K562 (cell line): Measurements from ENCODE around the gene ARHGAP42. TPM values are rescaled to one million over a fixed set of nuclear protein-coding genes. Genes with fewer than 3 reads are reported as not detected.

ENCODE experiments used
- ATAC-seq: fragments of 200-7000 bp; cut with Tn5 transposase; 3 replicates; pipeline ENCODE4 v1.9.1; 2020; ENCODE audit warnings: moderate library complexity
- BruUV-seq: library from RNA; stranded (reverse); fragments of 400-500 nt; replicated peaks from 2 replicates; lab custom pipeline; 2021; lab: Mats Ljungman, UMichigan
- CTCF ChIA-PET: fragments of 300-600 bp; formaldehyde crosslinking; extraction: SDS; loops from one replicate; lab custom pipeline; 2021; ENCODE audit warnings: low intra/inter-chr PET ratio; lab: Yijun Ruan, JAX
- POLR2A ChIA-PET: fragments of 300-600, 350-650 bp; sonication (Branson Sonifier 250); formaldehyde crosslinking; extraction: SDS; loops from one replicate; lab custom pipeline; 2021; ENCODE audit warnings: antibody characterized with exemption, inconsistent platforms; lab: Yijun Ruan, JAX
- DNase-seq, 4 experiments: peaks; one replicate each; pipeline versions ENCODE4 v3.0.0 to v3.0.0-alpha.2; 2011 to 2018; ENCODE audit warnings: low spot score in 3 of 4, mixed read lengths in 3 of 4; ENCODE audit errors: extremely low read depth in 1 of 4
- FAIRE-seq: peaks from 2 replicates; lab custom pipeline; 2011; peaks lifted over from hg19 to GRCh38; lab: Jason Lieb, UNC
- H2AFZ ChIP-seq: 2 replicates; pipeline ENCODE4 v1.6.0; 2011; ENCODE audit warnings: low read depth, low read length, control low read depth, inconsistent platforms
- H3K27ac ChIP-seq: fragments of 200-600 bp; 3 replicates; pipeline ENCODE4 v1.8.0; 2011; ENCODE audit warnings: low read depth, mild to moderate bottlenecking, control low read depth, inconsistent platforms, low read length, moderate library complexity, mixed read lengths; ENCODE audit errors: extremely low read depth
- H3K27me3 ChIP-seq, 2 experiments: fragments of 300-600 bp in 1 of 2; 2 replicates in 1 of 2; 3 replicates in 1 of 2; pipeline versions ENCODE4 v1.6.0 to v1.8.0; 2011; ENCODE audit warnings: inconsistent platforms in 2 of 2, low read length in 2 of 2, mild to moderate bottlenecking in 1 of 2, mixed read lengths in 1 of 2, moderate library complexity in 1 of 2; ENCODE audit not compliant: control insufficient read depth in 2 of 2, insufficient read depth in 2 of 2
- H3K36me3 ChIP-seq: fragments of 300-600 bp; 3 replicates; pipeline ENCODE4 v1.8.0; 2011; ENCODE audit warnings: mild to moderate bottlenecking, low read length, inconsistent platforms; ENCODE audit not compliant: control insufficient read depth, insufficient read depth
- H3K4me1 ChIP-seq, 2 experiments: fragments of 200-600 bp in 1 of 2; replicated peaks in 1 of 2; 2 replicates in 1 of 2; 3 replicates in 1 of 2; pipeline versions ENCODE4 v1.5.1 to v1.8.0; 2011; ENCODE audit warnings: inconsistent platforms in 2 of 2, low read length in 2 of 2, mild to moderate bottlenecking in 1 of 2, mixed read lengths in 1 of 2, moderate library complexity in 1 of 2; ENCODE audit not compliant: control insufficient read depth in 2 of 2, insufficient read depth in 2 of 2
- H3K4me2 ChIP-seq: 2 replicates; pipeline ENCODE4 v1.6.1; 2011; ENCODE audit warnings: low read length, control low read depth, inconsistent platforms, mixed read lengths; ENCODE audit not compliant: insufficient read depth
- H3K4me3 ChIP-seq: fragments of 200-600 bp; sonication (generic), shearing (Covaris generic); 2 replicates; pipeline ENCODE4 v1.5.1; 2016; ENCODE audit warnings: control low read depth, inconsistent platforms
- H3K79me2 ChIP-seq: fragments of 200-600 bp; 3 replicates; pipeline ENCODE4 v1.8.0; 2011; ENCODE audit warnings: low read length, inconsistent platforms; ENCODE audit not compliant: control insufficient read depth, insufficient read depth
- H3K9ac ChIP-seq, 2 experiments: 2 replicates each; pipeline versions ENCODE4 v1.6.0 to v1.6.1; 2011; ENCODE audit warnings: low read depth in 2 of 2, low read length in 2 of 2, control low read depth in 1 of 2, inconsistent platforms in 1 of 2, mild to moderate bottlenecking in 1 of 2, mixed read lengths in 1 of 2; ENCODE audit not compliant: insufficient read depth in 1 of 2
- H3K9me1 ChIP-seq: one replicate; pipeline ENCODE4 v1.6.0; 2011; ENCODE audit warnings: inconsistent platforms, mild to moderate bottlenecking, low read length, moderate library complexity; ENCODE audit not compliant: control insufficient read depth, insufficient read depth
- H3K9me3 ChIP-seq: replicated peaks from 2 replicates; pipeline ENCODE4 v1.5.1; 2011; ENCODE audit warnings: low read depth, low read length, inconsistent platforms; ENCODE audit not compliant: control insufficient read depth, insufficient read depth
- H4K20me1 ChIP-seq: replicated peaks from 2 replicates; pipeline ENCODE4 v1.6.1; 2011; ENCODE audit warnings: low read length, inconsistent platforms, mixed read lengths; ENCODE audit not compliant: control insufficient read depth, insufficient read depth
- BCOR ChIP-seq: fragments of 450-650 bp; IDR thresholded peaks from 2 replicates; pipeline ENCODE4 v1.6.1; 2016
- ELK1 ChIP-seq: sonication (generic); formaldehyde crosslinking; IDR thresholded peaks from 2 replicates; pipeline ENCODE4 v1.8.1; 2022; ENCODE audit warnings: missing genetic modification reagents
- IRF1 ChIP-seq: sonication (generic); formaldehyde crosslinking; IDR thresholded peaks from 2 replicates; pipeline ENCODE4 v1.8.0; 2022; ENCODE audit warnings: missing genetic modification reagents, mild to moderate bottlenecking, borderline replicate concordance
- SMAD3 ChIP-seq: fragments of 450-650 bp; formaldehyde crosslinking; conservative IDR thresholded peaks from 2 replicates; pipeline ENCODE4 v1.4.0; 2020; ENCODE audit warnings: mild to moderate bottlenecking
- SPI1 ChIP-seq: IDR thresholded peaks from 2 replicates; pipeline ENCODE4 v1.6.1; 2011; ENCODE audit warnings: low read depth, low read length, control low read depth, borderline replicate concordance
- ZFP1 ChIP-seq: fragments of 450-650 bp; formaldehyde crosslinking; IDR thresholded peaks from 2 replicates; pipeline ENCODE4 v1.4.0; 2020; ENCODE audit warnings: mild to moderate bottlenecking, mixed read lengths
- ZNF282 ChIP-seq: sonication (generic); formaldehyde crosslinking; IDR thresholded peaks from 2 replicates; pipeline ENCODE4 v1.8.1; 2023; ENCODE audit warnings: missing genetic modification reagents
- ZNF639 ChIP-seq, 2 experiments: fragments of 200-800 bp in 1 of 2; sonication (Bioruptor generic) in 1 of 2; sonication (generic) in 1 of 2; formaldehyde crosslinking in 1 of 2; IDR thresholded peaks in 1 of 2; conservative IDR thresholded peaks in 1 of 2; 2 replicates each; pipeline versions ENCODE4 v1.5.0 to v1.6.1; 2016 to 2020; ENCODE audit warnings: missing compliant biosample characterization in 1 of 2, missing genetic modification characterization in 1 of 2, missing genetic modification reagents in 1 of 2
- WGBS: fragments of 100-300 bp; shearing (Covaris generic); methylation state at CpG from one replicate; pipeline ENCODE4 v1.1.6; 2016; ENCODE audit warnings: low coverage, mixed read lengths; ENCODE audit not compliant: insufficient coverage; ENCODE audit errors: missing lambda C conversion rate; 5-methylcytosine and 5-hydroxymethylcytosine counted together
- in situ Hi-C: fragments of 300-500 bp; cut with MboI; formaldehyde crosslinking; loops from 4 replicates; pipeline ENCODE4 v1.15.0; 2018; ENCODE audit warnings: inconsistent platforms, mixed read lengths
- intact Hi-C: fragments of 100-400 bp; cut with micrococcal nuclease; formaldehyde crosslinking; loops from 2 replicates; pipeline ENCODE4 v1.14.2; 2022
- polyA plus RNA-seq, 8 experiments: library from polyadenylated mRNA; depleted of rRNA in 4 of 8; stranded (reverse) in 5 of 8; unstranded in 3 of 8; fragments of >200 nt; fragmentation: Nextera tagmentation in 2 of 8; fragmentation: Illumina TruSeq in 1 of 8; extraction: Ambion mirVana in 2 of 8; extraction: Trizol in 1 of 8; gene quantifications; 2 replicates each; pipeline versions ENCODE4 v1.2.1 to v1.2.3, GENCODE V29; 2011 to 2014; ENCODE audit warnings: inconsistent platforms in 1 of 8, missing spikeins in 1 of 8
- total RNA-seq, 7 experiments: library from RNA; depleted of rRNA in 6 of 7; stranded (reverse); fragments of >200 nt in 6 of 7; fragmentation: Illumina TruSeq in 2 of 7; extraction: Trizol in 2 of 7; gene quantifications; 2 replicates each; pipeline versions ENCODE4 v1.2.1 to v1.2.3, GENCODE V29; 2011 to 2021; ENCODE audit warnings: low replicate concordance in 1 of 7
- TF ChIP-seq, protein P1 (sequence below), 2 experiments: fragments of 450-650 bp; IDR thresholded peaks; 2 replicates each; pipeline ENCODE4 v1.6.1; 2016
- TF ChIP-seq, protein P2 (sequence below): fragments of 450-650 bp; formaldehyde crosslinking; IDR thresholded peaks from 2 replicates; pipeline ENCODE4 v1.4.0; 2020; ENCODE audit warnings: mild to moderate bottlenecking, moderate library complexity
- TF ChIP-seq, protein P3 (sequence below), 3 experiments: IDR thresholded peaks in 2 of 3; conservative IDR thresholded peaks in 1 of 3; 2 replicates each; pipeline ENCODE4 v1.5.1; 2011 to 2012; ENCODE audit warnings: low read length in 3 of 3, mild to moderate bottlenecking in 3 of 3, control low read depth in 2 of 3, improper control_type of control experiment in 1 of 3, inconsistent platforms in 1 of 3, low read depth in 1 of 3, mixed read lengths in 1 of 3, moderate library complexity in 1 of 3; ENCODE audit not compliant: insufficient read depth in 2 of 3

The ARHGAP42 gene
- total and polyA plus RNA-seq, 9 of the 15 experiments (the other 6 are each of a cell fraction or from before 2014, with no cell fraction given): 0.95 to 6.1 (median 2.4) TPM

GRCh38 chr11:100932474-100933100, 245.5 kb downstream of the ARHGAP42 start:
- FAIRE-seq (no peak), ATAC-seq (peak; percentile 69), DNase-seq (peak in 2 of 4 experiments; percentile 30)
- WGBS: 2% methylated on average over 3 of the region's 3 CpGs
- no peaks in the 10 kb centered on the region for H3K79me2 ChIP-seq
- in situ Hi-C loops: loop anchor here (10.0 kb wide), 1 partner anchor 358 kb away; no protein-coding TSS in a partner anchor
- intact Hi-C loops: loop anchor here (1.0 to 2.0 kb wide), 2 partner anchors 304 to 356 kb away; no protein-coding TSS in a partner anchor
- no peak overlapping the region for H2AFZ ChIP-seq
- CTCF ChIA-PET: interaction anchor here (0.6 to 0.9 kb wide), 3 partner anchors 170 to 934 kb away, joined by 3 to 4 read pairs (median 3); no protein-coding TSS in a partner anchor
- H3K9me3 ChIP-seq: no peaks in the 10 kb centered on the region
- H3K4me1 ChIP-seq: no peaks in the 10 kb centered on the region
- no peaks in the 10 kb centered on the region for H3K9me1 ChIP-seq
- H3K27ac ChIP-seq: no peak overlapping the region
- no peak overlapping the region for H3K4me2 ChIP-seq
- POLR2A ChIA-PET: no interaction called here
- H3K9ac ChIP-seq: no peak overlapping the region
- H4K20me1 ChIP-seq: no peaks in the 10 kb centered on the region
- BruUV-seq: no TSS peak
- no peak overlapping the region for H3K4me3 ChIP-seq
- no peaks in the 10 kb centered on the region for H3K27me3 ChIP-seq
- no peaks in the 10 kb centered on the region; the same call in 2 of the 3 replicates for H3K36me3 ChIP-seq
- TF ChIP-seq BCOR (no peak), ZNF282 (CRISPR knock-in tag) (no peak), ELK1 (CRISPR knock-in tag) (no peak), IRF1 (CRISPR knock-in tag) (no peak), ZFP1 (CRISPR knock-in tag) (no peak), SPI1 (peak; percentile 46; the same call in 1 of the 2 replicates), ZNF639 (CRISPR knock-in tag; conservative IDR thresholded peaks at IDR 0.05 in 1 of 2, IDR thresholded peaks at IDR 0.05 in 1 of 2) (no peak), SMAD3 (no peak)
- TF ChIP-seq, protein P1, sequence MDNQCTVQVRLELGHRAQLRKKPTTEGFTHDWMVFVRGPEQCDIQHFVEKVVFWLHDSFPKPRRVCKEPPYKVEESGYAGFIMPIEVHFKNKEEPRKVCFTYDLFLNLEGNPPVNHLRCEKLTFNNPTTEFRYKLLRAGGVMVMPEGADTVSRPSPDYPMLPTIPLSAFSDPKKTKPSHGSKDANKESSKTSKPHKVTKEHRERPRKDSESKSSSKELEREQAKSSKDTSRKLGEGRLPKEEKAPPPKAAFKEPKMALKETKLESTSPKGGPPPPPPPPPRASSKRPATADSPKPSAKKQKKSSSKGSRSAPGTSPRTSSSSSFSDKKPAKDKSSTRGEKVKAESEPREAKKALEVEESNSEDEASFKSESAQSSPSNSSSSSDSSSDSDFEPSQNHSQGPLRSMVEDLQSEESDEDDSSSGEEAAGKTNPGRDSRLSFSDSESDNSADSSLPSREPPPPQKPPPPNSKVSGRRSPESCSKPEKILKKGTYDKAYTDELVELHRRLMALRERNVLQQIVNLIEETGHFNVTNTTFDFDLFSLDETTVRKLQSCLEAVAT (IDR thresholded peaks at IDR 0.05): peak in 1 of 2 experiments; percentile 58; a peak in 2 of 4 replicates
- TF ChIP-seq, protein P2, sequence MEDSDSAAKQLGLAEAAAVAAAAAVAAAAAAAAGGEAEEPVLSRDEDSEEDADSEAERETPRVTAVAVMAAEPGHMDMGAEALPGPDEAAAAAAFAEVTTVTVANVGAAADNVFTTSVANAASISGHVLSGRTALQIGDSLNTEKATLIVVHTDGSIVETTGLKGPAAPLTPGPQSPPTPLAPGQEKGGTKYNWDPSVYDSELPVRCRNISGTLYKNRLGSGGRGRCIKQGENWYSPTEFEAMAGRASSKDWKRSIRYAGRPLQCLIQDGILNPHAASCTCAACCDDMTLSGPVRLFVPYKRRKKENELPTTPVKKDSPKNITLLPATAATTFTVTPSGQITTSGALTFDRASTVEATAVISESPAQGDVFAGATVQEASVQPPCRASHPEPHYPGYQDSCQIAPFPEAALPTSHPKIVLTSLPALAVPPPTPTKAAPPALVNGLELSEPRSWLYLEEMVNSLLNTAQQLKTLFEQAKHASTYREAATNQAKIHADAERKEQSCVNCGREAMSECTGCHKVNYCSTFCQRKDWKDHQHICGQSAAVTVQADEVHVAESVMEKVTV (CRISPR knock-in tag): peak; percentile 24; the same call in 1 of the 2 replicates
- TF ChIP-seq, protein P3, sequence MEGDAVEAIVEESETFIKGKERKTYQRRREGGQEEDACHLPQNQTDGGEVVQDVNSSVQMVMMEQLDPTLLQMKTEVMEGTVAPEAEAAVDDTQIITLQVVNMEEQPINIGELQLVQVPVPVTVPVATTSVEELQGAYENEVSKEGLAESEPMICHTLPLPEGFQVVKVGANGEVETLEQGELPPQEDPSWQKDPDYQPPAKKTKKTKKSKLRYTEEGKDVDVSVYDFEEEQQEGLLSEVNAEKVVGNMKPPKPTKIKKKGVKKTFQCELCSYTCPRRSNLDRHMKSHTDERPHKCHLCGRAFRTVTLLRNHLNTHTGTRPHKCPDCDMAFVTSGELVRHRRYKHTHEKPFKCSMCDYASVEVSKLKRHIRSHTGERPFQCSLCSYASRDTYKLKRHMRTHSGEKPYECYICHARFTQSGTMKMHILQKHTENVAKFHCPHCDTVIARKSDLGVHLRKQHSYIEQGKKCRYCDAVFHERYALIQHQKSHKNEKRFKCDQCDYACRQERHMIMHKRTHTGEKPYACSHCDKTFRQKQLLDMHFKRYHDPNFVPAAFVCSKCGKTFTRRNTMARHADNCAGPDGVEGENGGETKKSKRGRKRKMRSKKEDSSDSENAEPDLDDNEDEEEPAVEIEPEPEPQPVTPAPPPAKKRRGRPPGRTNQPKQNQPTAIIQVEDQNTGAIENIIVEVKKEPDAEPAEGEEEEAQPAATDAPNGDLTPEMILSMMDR (IDR thresholded peaks at IDR 0.05 in 2 of 3, conservative IDR thresholded peaks at IDR 0.05 in 1 of 3; ENCODE audit: insufficient read depth in 2 of 3, low read depth in 1 of 3, low read length in 3 of 3): peak; percentile 25 to 61 (median 34); a peak in 3 of 6 replicates
